ENCODE results near the gene C17orf50.

DNA sequence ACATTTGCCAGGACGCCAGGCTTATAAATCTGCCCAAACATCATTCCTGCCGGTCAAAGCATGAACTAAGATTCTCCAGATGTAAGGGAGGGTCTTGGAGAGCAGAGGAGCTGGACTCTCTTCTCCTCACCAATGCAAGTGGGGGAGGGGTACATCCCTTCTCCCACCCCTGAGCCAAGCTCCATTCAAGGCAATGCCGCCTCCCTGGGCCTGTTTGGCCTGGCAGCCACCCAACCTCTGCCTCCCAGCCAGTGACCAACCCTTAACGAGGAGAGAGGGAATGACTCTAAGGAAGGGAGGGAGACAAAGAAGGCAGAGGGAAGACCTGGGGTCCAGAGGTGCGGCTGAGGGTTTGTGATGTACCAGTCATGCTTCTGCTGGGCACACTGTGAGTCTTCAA, 13.8 kb downstream of the C17orf50 start:
- TF ChIP-seq POLR2AphosphoS5 (IDR thresholded peaks at IDR 0.05; ENCODE audit: low read depth, low read length) = no peak
- no peak; the same call in 1 of the 2 replicates for TF ChIP-seq TAF1 (IDR thresholded peaks at IDR 0.05; ENCODE audit: borderline replicate concordance, insufficient read depth, low read length)
- TF ChIP-seq SIN3A (IDR thresholded peaks at IDR 0.05; ENCODE audit: borderline replicate concordance, insufficient read depth, low read length) = no peak
- TF ChIP-seq REST (IDR thresholded peaks at IDR 0.05; ENCODE audit: insufficient read depth in 1 of 2, low read depth in 2 of 2, low read length in 2 of 2) = no peak
- no peak for TF ChIP-seq FOXP2 (optimal IDR thresholded peaks at IDR 0.05; ENCODE audit: borderline replicate concordance, extremely low read depth, extremely low read length, insufficient read depth)
